GM12874 (cell line): Measurements from ENCODE around the gene SELENOM.

ENCODE experiments used
- TF ChIP-seq, protein P1 (sequence below): IDR thresholded peaks from 2 replicates; pipeline ENCODE4 v1.5.1; 2011; ENCODE audit warnings: low read depth, mild to moderate bottlenecking, control low read depth, low read length, moderate library complexity; ENCODE audit not compliant: insufficient read depth

The SELENOM gene

DNA sequence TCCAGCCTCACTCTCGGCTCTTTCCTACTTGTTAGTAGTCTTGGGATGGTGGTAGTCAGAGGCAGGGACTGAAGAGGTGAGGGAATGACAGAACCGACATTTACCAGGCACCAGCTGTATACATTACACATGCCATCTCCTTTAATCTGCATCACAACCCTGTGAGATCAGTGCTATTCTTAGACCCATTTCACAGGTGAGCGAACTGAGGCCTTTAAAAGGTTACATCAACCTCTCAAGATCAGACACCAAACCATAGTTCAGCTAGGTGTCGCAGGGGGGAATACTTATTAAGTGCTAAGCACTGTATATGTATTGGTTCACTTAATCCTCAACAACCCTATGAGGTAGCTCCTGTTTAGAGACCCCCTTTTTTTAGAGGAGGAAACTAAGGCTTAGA, 27.3 kb upstream of the SELENOM start:
- TF ChIP-seq, protein P1, sequence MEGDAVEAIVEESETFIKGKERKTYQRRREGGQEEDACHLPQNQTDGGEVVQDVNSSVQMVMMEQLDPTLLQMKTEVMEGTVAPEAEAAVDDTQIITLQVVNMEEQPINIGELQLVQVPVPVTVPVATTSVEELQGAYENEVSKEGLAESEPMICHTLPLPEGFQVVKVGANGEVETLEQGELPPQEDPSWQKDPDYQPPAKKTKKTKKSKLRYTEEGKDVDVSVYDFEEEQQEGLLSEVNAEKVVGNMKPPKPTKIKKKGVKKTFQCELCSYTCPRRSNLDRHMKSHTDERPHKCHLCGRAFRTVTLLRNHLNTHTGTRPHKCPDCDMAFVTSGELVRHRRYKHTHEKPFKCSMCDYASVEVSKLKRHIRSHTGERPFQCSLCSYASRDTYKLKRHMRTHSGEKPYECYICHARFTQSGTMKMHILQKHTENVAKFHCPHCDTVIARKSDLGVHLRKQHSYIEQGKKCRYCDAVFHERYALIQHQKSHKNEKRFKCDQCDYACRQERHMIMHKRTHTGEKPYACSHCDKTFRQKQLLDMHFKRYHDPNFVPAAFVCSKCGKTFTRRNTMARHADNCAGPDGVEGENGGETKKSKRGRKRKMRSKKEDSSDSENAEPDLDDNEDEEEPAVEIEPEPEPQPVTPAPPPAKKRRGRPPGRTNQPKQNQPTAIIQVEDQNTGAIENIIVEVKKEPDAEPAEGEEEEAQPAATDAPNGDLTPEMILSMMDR = no peak

DNA sequence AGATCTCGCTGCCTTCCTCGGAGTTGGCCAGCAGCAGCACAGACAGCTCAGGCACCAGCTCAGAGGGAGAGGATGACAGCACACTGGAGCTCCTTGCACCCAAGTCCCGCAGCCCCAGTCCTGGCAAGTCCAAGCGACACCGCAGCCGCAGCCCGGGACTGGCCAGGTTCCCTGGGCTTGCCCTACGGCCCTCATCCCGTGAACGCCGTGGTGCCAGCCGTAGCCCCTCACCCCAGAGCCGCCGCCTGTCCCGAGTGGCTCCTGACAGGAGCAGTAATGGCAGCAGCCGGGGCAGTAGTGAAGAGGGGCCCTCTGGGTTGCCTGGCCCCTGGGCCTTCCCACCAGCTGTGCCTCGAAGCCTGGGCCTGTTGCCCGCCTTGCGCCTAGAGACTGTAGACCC, 26.5 kb upstream of the SELENOM start:
- TF ChIP-seq, protein P1 = no peak

DNA sequence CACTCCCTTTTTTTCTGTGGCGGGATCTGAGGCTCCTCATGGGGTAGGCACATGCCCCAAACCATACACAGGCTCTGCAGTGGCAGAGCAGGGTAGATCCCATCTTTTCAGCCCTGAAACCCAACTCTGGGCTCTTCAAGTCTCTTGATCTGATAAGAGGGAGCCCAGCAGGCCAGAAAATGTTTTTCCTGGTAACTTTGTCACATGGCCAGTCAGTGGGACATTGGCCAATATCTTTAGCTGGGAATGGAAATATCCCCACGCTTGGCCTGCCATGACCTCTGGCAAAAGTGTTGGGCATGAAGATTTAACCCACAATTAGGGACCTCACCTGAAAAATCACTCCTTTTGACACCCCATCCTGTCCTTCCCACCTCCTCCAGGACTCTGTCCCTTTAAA, 23.5 kb upstream of the SELENOM start:
- TF ChIP-seq, protein P1 = no peak

DNA sequence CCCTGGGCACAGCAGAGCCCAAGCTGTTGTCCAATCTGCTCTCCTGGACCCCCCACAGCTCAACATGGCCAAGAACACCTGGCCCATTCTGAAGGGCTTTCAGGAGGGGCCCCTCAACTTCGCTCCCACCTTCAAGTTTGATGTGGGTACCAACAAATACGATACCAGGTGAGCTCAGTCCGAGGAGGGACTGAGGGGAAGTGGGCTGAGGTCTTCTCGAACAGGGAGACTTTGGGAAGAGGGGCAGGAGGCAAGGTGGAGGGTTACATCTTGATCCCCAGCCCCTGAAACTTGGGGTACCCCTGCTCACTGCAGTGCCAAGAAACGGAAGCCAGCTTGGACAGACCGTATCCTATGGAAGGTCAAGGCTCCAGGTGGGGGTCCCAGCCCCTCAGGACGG, 20.8 kb upstream of the SELENOM start:
- TF ChIP-seq, protein P1 = no peak

DNA sequence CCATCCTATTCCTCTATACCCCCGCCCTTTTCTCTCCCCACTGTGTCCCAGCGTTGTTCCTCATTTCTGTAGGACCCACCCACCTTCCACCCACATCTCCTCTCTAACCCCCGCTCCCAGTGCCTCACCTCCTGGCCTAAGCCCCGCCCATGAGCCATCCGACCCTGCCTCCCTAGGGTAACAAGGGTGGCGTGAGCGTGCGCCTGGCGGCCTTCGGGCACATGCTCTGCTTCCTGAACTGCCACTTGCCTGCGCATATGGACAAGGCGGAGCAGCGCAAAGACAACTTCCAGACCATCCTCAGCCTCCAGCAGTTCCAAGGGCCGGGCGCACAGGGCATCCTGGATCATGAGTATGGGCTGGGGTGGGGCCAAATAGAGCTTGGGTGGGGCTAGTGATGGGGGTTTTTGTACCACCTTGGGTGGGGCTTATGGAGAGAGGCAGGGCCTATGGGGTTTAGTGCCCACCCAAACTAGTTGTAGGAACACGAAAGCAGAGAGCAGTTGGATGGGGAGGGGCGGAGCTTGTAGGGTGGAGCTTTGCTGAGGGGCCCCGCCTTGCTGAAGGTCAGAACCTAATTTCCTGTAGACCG, 19.9 kb upstream of the SELENOM start:
- TF ChIP-seq, protein P1 = no peak

DNA sequence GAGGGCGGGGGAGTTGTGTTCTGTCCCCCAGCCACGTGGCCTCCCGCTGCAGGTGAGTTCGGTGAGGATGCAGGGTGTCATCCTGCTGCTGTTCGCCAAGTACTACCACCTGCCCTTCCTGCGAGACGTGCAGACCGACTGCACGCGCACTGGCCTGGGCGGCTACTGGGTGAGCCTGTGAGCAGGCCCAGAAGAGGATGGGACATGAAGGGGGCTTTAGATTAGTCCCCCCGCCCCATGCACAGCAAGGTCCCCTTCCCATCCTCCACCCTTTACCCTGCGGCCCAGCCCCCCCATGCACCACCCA, 19.5 kb upstream of the SELENOM start:
- TF ChIP-seq, protein P1 = no peak

DNA sequence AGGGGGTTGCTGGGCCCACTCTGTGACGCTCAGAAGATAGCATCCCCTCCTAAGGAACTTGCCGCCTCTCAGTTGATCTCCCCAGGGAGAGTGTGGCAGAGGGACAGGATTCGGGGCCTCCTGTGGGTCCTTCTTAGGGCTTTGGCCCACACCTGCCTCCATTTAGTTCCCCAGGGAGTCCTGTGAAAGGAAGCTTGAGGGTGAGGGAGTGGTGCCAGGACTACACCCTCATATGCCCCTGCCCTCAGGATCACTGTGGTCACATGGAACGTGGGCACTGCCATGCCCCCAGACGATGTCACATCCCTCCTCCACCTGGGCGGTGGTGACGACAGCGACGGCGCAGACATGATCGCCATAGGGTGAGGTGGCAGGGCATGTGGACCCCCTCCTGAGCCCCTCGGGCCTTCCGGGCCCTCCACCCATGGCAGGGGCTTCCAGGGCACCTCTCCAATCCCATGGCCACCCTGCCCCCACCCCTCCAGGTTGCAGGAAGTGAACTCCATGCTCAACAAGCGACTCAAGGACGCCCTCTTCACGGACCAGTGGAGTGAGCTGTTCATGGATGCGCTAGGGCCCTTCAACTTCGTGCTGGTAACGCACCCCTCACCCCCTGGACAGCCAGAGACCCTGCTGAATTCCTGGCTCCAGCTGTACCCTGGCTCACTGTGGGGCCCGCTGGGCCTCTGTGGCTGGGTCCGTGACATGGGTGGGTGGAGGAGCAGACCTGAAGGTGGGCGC, 18.9 kb upstream of the SELENOM start:
- TF ChIP-seq, protein P1 = no peak
